ENCODE results near the gene EIF4A2.

DNA sequence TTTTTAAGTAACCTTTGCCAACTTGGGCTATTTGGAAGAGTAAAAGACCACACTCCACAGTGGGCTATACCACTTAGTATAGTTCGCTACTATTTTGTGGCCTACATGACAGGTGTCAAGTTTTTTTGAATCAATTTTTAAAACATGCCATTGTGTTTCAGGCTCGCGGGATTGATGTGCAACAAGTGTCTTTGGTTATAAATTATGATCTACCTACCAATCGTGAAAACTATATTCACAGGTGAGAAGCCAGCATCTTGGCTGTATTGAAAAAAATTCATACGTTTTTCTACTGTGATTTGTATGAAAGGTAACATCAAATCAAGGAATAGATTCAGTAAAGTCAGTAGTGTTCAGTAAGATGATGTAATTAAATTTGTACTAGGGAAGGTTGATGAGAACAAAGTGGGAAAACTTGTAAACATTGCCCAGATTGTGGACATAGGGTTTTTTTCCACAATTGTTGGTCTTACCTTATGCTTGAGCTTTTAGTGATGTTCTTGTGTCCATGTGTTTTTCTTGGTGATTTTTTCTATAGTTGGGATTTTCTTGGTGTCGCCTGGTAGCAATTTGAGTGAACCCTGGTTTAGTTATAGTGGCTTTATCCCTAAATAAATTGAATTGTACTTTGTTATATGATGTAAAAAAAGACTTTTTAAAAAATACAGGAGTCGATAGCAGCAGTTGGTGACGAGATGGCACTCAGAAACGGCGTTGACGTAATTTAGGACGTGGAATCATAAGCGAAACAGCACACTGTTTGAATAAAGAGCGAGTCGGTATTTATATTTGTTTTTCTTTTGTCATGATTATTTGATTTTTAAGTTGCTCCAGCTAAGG lies 4.5 kb downstream of the EIF4A2 start:
- TF ChIP-seq CTCF (IDR thresholded peaks at IDR 0.05) (no peak), POLR2A (IDR thresholded peaks at IDR 0.05) (no peak)
